Ovary (tissue), 9 donors: ENCODE data around the gene IGLL1. TPM values are rescaled to one million over a fixed set of nuclear protein-coding genes. Genes with fewer than 3 reads are reported as not detected.
"Not testable (repeated sequence)": the region's sequence is repeated elsewhere in the genome, so short reads cannot be mapped to it uniquely, and the experiment has no call there.

Source experiments
- DNase-seq, 5 donors: peaks; one replicate each; pipeline ENCODE4 v3.0.0-alpha.2; 2019 to 2020
- H3K27ac ChIP-seq, 2 donors: fragments of 200-600 bp; one replicate each; pipeline versions ENCODE4 v1.5.1 to v1.8.0; 2019 to 2022
- H3K27me3 ChIP-seq: fragments of 200-600 bp; one replicate; pipeline ENCODE4 v1.8.0; 2022
- H3K36me3 ChIP-seq: fragments of 200-600 bp; sonication (generic); one replicate; pipeline ENCODE4 v1.5.1; 2019
- H3K4me1 ChIP-seq: one replicate; pipeline ENCODE4 v1.8.1; 2013; ENCODE audit warnings: mild to moderate bottlenecking, moderate library complexity; ENCODE audit not compliant: insufficient read depth
- H3K4me3 ChIP-seq: fragments of 200-600 bp; sonication (generic); one replicate; pipeline ENCODE4 v1.5.1; 2017
- H3K9me3 ChIP-seq, 2 donors: fragments of 200-600 bp in 1 of 2; sonication (generic) in 1 of 2; one replicate each; pipeline versions ENCODE4 v1.5.1 to v1.8.1; 2013 to 2019; ENCODE audit warnings: mild to moderate bottlenecking in 1 of 2, moderate library complexity in 1 of 2
- CTCF ChIP-seq, 3 donors: fragments of 450-650 bp in 2 of 3; fragments of 200-600 bp in 1 of 3; IDR thresholded peaks; one replicate each; pipeline versions ENCODE4 v1.5.1 to v1.8.0; 2016 to 2022; ENCODE audit warnings: antibody characterized with exemption in 3 of 3, mild to moderate bottlenecking in 1 of 3
- EP300 ChIP-seq: sonication (generic); formaldehyde crosslinking; IDR thresholded peaks from one replicate; pipeline ENCODE4 v1.6.1; 2017; ENCODE audit warnings: antibody characterized with exemption
- POLR2A ChIP-seq: fragments of 450-650 bp; IDR thresholded peaks from one replicate; pipeline ENCODE4 v1.6.1; 2017; ENCODE audit warnings: antibody characterized with exemption, mild to moderate bottlenecking, moderate library complexity
- WGBS, 3 donors: extraction: QIAGEN DNeasy Blood & Tissue Kit in 1 of 3; methylation state at CpG; one replicate each; pipeline versions ENCODE4 v1.1.5 to v1.1.7; 2013 to 2017; 5-methylcytosine and 5-hydroxymethylcytosine counted together
- intact Hi-C, 4 donors: fragments of 100-400 bp; cut with DNase I; formaldehyde crosslinking; loops; one replicate each; pipeline versions ENCODE4 v1.11.0 to v1.15.1; 2022 to 2023
- polyA plus RNA-seq, 2 donors: library from polyadenylated mRNA; stranded (reverse); fragments of 200-250 nt in 1 of 2; fragments of 350-450 nt in 1 of 2; fragmentation: Illumina TruSeq in 1 of 2; extraction: RNeasy Lipid Tissue Mini Kit (QIAGEN cat#74804) in 1 of 2; gene quantifications; one replicate each; pipeline ENCODE4 v1.2.3, GENCODE V29; 2013 to 2014
- total RNA-seq, 7 donors: library from RNA; depleted of rRNA in 2 of 7; stranded (reverse); fragments of >200 nt in 2 of 7; fragmentation: NEBNext Ultra II Directional in 3 of 7; extraction: Animal tissue kit (Norgen Biotek cat#: 25700) in 3 of 7; gene quantifications; one replicate each; pipeline versions ENCODE4 v1.1.0 to v1.2.4, GENCODE V29; 2016 to 2023
- donor health status: DM: no; HTN: no; CAD: no; lungs with moderate emphysema.
- donor health status: DM: no; HTN: no; CAD: no.
- donor health status: Bipolar disorder and iron deficiency.
- donor health status: DM: yes; HTN: yes; CAD: no.
- donor health status: DM: no; HTN: no; CAD: no.
- donor health status: DM: yes; HTN: yes; CAD: no.

Gene IGLL1
- total and polyA plus RNA-seq, 9 donors, result 0.34 TPM; not detected in 8

GRCh38 chr22:23547818-23548500 is 32.1 kb downstream of the IGLL1 start:
- DNase-seq, result no peak
- WGBS, 3 donors, result 85 to 94% (median 90%) methylated on average over 10 of the region's 10 CpGs
- H3K9me3 ChIP-seq, result no peaks in the 10 kb centered on the region
- no peaks in the 10 kb centered on the region for H3K4me1 ChIP-seq
- no peak overlapping the region for H3K27ac ChIP-seq
- H3K27me3 ChIP-seq, result no peaks in the 10 kb centered on the region
- TF ChIP-seq CTCF (IDR thresholded peaks at IDR 0.05) (no peak), EP300 (no peak), POLR2A (no peak)
- intact Hi-C loops, result loop anchor here in 2 of 4 donors (2.0 to 10.0 kb wide), 2 partner anchors 41 to 47 kb away; no protein-coding TSS in a partner anchor
- no peak overlapping the region for H3K4me3 ChIP-seq
- no peaks in the 10 kb centered on the region for H3K36me3 ChIP-seq

- not testable (repeated sequence) for H3K4me3 ChIP-seq, H3K36me3 ChIP-seq, H3K4me1 ChIP-seq, H3K27ac ChIP-seq, H3K27me3 ChIP-seq, H3K9me3 ChIP-seq, DNase-seq
- intact Hi-C loops, result loop anchor here in 1 of 4 donors (10.0 kb wide), 1 partner anchor 47 kb away; no protein-coding TSS in a partner anchor
- WGBS, 3 donors, result 89% methylated on average over 5 of the region's 5 CpGs
Observed at GRCh38 chr22:23547382-23547781, 32.7 kb downstream of the IGLL1 start.

- TF ChIP-seq POLR2A, result no peak
- no peak for TF ChIP-seq CTCF (IDR thresholded peaks at IDR 0.05)
- TF ChIP-seq EP300, result no peak
- no peaks in the 10 kb centered on the region for H3K36me3 ChIP-seq
- no peaks in the 10 kb centered on the region for H3K9me3 ChIP-seq
- DNase-seq, result no peak
- intact Hi-C loops, result loop anchor here in 2 of 4 donors (5.0 to 10.0 kb wide), 3 partner anchors 50 to 302 kb away; no protein-coding TSS in a partner anchor
- H3K4me1 ChIP-seq, result peaks cover 3% of the 10 kb centered on the region
- no peak overlapping the region for H3K27ac ChIP-seq
- no peak overlapping the region for H3K4me3 ChIP-seq
- 95 to 99% (median 98%) methylated on average over 2 of the region's 2 CpGs for WGBS, 3 donors
- no peaks in the 10 kb centered on the region for H3K27me3 ChIP-seq
Observed at GRCh38 chr22:23544852-23545251, 35.2 kb downstream of the IGLL1 start.

GRCh38 chr22:23543506-23544000 is 36.5 kb downstream of the IGLL1 start:
- not testable (repeated sequence) for DNase-seq, H3K4me3 ChIP-seq, H3K27me3 ChIP-seq, H3K27ac ChIP-seq, H3K36me3 ChIP-seq, H3K9me3 ChIP-seq, H3K4me1 ChIP-seq
- 88 to 93% (median 89%) methylated on average over 1 of the region's 1 CpG for WGBS, 3 donors
- intact Hi-C loops, result loop anchor here in 2 of 4 donors (2.0 to 10.0 kb wide), 4 partner anchors 47 to 304 kb away; no protein-coding TSS in a partner anchor

GRCh38 chr22:23542933-23543332 is 37.2 kb downstream of the IGLL1 start:
- Histone ChIP-seq H3K4me3 (no peak overlapping the region), H3K9me3 (no peaks in the 10 kb centered on the region), H3K36me3 (no peaks in the 10 kb centered on the region), H3K27me3 (no peaks in the 10 kb centered on the region), H3K27ac (no peak overlapping the region), H3K4me1 (peaks cover 8% of the 10 kb centered on the region)
- 44 to 50% (median 45%) methylated on average over 5 of the region's 5 CpGs for WGBS, 3 donors
- no peak for DNase-seq
- intact Hi-C loops, result loop anchor here in 2 of 4 donors (2.0 to 10.0 kb wide), 4 partner anchors 48 to 304 kb away; no protein-coding TSS in a partner anchor
- no peak for TF ChIP-seq EP300
- no peak for TF ChIP-seq CTCF (IDR thresholded peaks at IDR 0.05)
- no peak for TF ChIP-seq POLR2A

- H3K4me3 ChIP-seq, H3K27ac ChIP-seq, H3K36me3 ChIP-seq, H3K9me3 ChIP-seq, DNase-seq, H3K27me3 ChIP-seq: not testable (repeated sequence)
- intact Hi-C loops, result loop anchor here in 2 of 4 donors (2.0 to 10.0 kb wide), 4 partner anchors 48 to 305 kb away; no protein-coding TSS in a partner anchor
- 43 to 47% (median 46%) methylated on average over 3 of the region's 3 CpGs for WGBS, 3 donors
- H3K4me1 ChIP-seq, result peaks cover 13% of the 10 kb centered on the region
Observed at GRCh38 chr22:23542391-23542790, 37.7 kb downstream of the IGLL1 start.
